Upper lobe of right lung (tissue), 1 donor: ENCODE measurements around the gene EYS. TPM values are rescaled to one million over a fixed set of nuclear protein-coding genes. Genes with fewer than 3 reads are reported as not detected.

ENCODE experiments used
- ATAC-seq: fragments of 200-7000 bp; cut with Tn5 transposase; one replicate; pipeline ENCODE4 v1.9.1; 2020; ENCODE audit warnings: mild to moderate bottlenecking, moderate library complexity
- DNase-seq: peaks from one replicate; pipeline ENCODE4 v3.0.0-alpha.2; 2020
- H3K27ac ChIP-seq: fragments of 200-600 bp; one replicate; pipeline ENCODE4 v1.8.0; 2022
- H3K27me3 ChIP-seq: fragments of 200-600 bp; one replicate; pipeline ENCODE4 v1.8.0; 2022; ENCODE audit warnings: mild to moderate bottlenecking
- H3K36me3 ChIP-seq: fragments of 200-600 bp; one replicate; pipeline ENCODE4 v1.8.0; 2022
- H3K4me1 ChIP-seq: fragments of 200-600 bp; one replicate; pipeline ENCODE4 v1.8.0; 2022
- H3K4me3 ChIP-seq: fragments of 200-600 bp; one replicate; pipeline ENCODE4 v1.8.0; 2022; ENCODE audit warnings: mild to moderate bottlenecking
- H3K9me3 ChIP-seq: fragments of 200-600 bp; one replicate; pipeline ENCODE4 v1.8.0; 2022
- intact Hi-C: fragments of 100-400 bp; cut with DNase I; formaldehyde crosslinking; loops from one replicate; pipeline ENCODE4 v1.11.0; 2022
- total RNA-seq: library from RNA; stranded (reverse); fragmentation: NEBNext Ultra II Directional; extraction: Animal tissue kit (Norgen Biotek cat#: 25700); gene quantifications from one replicate; pipeline ENCODE4 v1.2.1, GENCODE V29; 2021
- TF ChIP-seq, protein P1 (sequence below): fragments of 200-600 bp; IDR thresholded peaks from one replicate; pipeline ENCODE4 v1.8.0; 2022; ENCODE audit warnings: antibody characterized with exemption
- donor health status: DM: no; HTN: yes; CAD: no; lungs with severe emphysema.

EYS gene
- total RNA-seq, 1 donor from 2014 or later: not detected

DNA sequence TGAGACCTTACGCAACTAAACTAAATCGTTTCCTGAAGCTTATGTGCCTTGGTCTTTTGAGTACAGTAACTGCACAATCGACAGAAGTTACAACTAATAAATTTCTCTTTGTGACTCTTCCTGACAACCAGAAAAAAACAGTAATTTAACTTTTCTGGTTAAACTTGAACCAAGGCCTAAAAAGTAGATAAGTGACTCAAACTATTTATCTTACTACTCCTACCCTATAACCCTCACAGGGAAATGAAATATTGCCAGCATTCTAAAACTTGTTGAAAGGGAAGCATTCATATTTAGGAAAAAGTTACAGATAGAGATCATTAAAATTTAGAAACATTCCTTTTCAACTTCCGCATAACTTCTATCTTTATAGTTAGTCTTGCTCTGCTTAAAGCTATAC is 1034.4 kb downstream of the EYS start:
- Histone ChIP-seq H3K4me3 (no peak overlapping the region), H3K4me1 (no peaks in the 10 kb centered on the region), H3K27me3 (no peaks in the 10 kb centered on the region), H3K36me3 (no peaks in the 10 kb centered on the region), H3K27ac (no peak overlapping the region), H3K9me3 (no peaks in the 10 kb centered on the region)
- DNase-seq: no peak
- TF ChIP-seq, protein P1, sequence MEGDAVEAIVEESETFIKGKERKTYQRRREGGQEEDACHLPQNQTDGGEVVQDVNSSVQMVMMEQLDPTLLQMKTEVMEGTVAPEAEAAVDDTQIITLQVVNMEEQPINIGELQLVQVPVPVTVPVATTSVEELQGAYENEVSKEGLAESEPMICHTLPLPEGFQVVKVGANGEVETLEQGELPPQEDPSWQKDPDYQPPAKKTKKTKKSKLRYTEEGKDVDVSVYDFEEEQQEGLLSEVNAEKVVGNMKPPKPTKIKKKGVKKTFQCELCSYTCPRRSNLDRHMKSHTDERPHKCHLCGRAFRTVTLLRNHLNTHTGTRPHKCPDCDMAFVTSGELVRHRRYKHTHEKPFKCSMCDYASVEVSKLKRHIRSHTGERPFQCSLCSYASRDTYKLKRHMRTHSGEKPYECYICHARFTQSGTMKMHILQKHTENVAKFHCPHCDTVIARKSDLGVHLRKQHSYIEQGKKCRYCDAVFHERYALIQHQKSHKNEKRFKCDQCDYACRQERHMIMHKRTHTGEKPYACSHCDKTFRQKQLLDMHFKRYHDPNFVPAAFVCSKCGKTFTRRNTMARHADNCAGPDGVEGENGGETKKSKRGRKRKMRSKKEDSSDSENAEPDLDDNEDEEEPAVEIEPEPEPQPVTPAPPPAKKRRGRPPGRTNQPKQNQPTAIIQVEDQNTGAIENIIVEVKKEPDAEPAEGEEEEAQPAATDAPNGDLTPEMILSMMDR: no peak
- ATAC-seq: no peak
- intact Hi-C loops: no loop called here

DNA sequence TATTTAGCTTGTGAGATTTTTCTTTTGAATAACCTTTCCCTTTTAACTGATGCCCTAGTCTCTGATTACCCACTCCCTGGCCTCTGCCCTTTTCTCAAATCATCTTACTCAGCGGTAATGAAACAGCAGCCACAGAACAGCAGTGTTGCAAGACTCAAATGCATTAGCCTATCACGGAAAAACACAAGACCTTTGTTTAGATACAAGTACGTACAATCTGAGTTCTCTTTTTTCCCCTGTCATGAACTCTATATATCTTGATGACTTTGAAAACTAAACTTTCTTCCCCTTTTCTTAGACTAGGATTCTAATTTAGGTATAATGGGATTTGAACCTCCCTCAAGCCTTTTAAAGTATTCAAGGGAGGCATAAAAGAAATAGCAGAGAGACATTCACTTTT is 1034.9 kb downstream of the EYS start:
- DNase-seq: no peak
- Histone ChIP-seq H3K4me1 (no peaks in the 10 kb centered on the region), H3K27ac (no peak overlapping the region), H3K4me3 (no peak overlapping the region), H3K36me3 (no peaks in the 10 kb centered on the region), H3K9me3 (no peaks in the 10 kb centered on the region), H3K27me3 (no peaks in the 10 kb centered on the region)
- intact Hi-C loops: no loop called here
- TF ChIP-seq, protein P1: no peak
- ATAC-seq: peak; percentile 45

DNA sequence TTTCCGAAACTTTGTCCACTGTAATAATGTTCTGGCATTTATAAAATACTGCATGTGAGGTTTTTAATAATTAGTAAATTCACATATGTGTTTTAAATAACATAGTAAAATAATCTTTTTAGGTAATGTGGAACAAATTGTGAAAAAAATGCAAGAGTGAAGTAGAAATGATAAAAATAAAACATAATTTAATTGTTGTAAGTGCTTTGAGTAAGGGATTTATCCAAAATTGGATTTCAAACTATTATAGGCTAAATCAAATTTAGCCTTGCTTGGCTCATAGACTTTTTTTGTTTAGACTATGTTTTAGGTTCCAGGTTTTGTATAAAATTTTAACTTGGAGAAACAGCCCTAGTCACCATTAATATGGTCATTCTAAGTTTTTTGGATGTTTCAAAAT is 1041.9 kb downstream of the EYS start:
- Histone ChIP-seq H3K9me3 (no peaks in the 10 kb centered on the region), H3K36me3 (no peaks in the 10 kb centered on the region), H3K27ac (no peak overlapping the region), H3K4me1 (no peaks in the 10 kb centered on the region), H3K27me3 (no peaks in the 10 kb centered on the region), H3K4me3 (no peak overlapping the region)
- DNase-seq (no peak), ATAC-seq (no peak)
- intact Hi-C loops: no loop called here
- TF ChIP-seq, protein P1: no peak

GRCh38 chr6:64664480-64664879 is 1042.5 kb downstream of the EYS start:
- H3K27ac ChIP-seq: no peak overlapping the region
- no peaks in the 10 kb centered on the region for H3K36me3 ChIP-seq
- TF ChIP-seq, protein P1: no peak
- intact Hi-C loops: no loop called here
- no peak overlapping the region for H3K4me3 ChIP-seq
- DNase-seq (no peak), ATAC-seq (no peak)
- H3K4me1 ChIP-seq: no peaks in the 10 kb centered on the region
- H3K27me3 ChIP-seq: no peaks in the 10 kb centered on the region
- no peaks in the 10 kb centered on the region for H3K9me3 ChIP-seq

- no peaks in the 10 kb centered on the region for H3K9me3 ChIP-seq
- ATAC-seq (no peak), DNase-seq (no peak)
- H3K27me3 ChIP-seq: no peaks in the 10 kb centered on the region
- H3K4me1 ChIP-seq: no peaks in the 10 kb centered on the region
- no peak overlapping the region for H3K4me3 ChIP-seq
- H3K27ac ChIP-seq: no peak overlapping the region
- TF ChIP-seq, protein P1: no peak
- no peaks in the 10 kb centered on the region for H3K36me3 ChIP-seq
- intact Hi-C loops: no loop called here
These were observed 1063.0 kb downstream of the EYS start for GRCh38 chr6:64644024-64644423.

- Histone ChIP-seq H3K27me3 (no peaks in the 10 kb centered on the region), H3K27ac (no peak overlapping the region), H3K9me3 (no peaks in the 10 kb centered on the region), H3K4me3 (no peak overlapping the region), H3K4me1 (no peaks in the 10 kb centered on the region), H3K36me3 (no peaks in the 10 kb centered on the region)
- ATAC-seq (no peak), DNase-seq (no peak)
- TF ChIP-seq, protein P1: no peak
- intact Hi-C loops: no loop called here
These were observed 1076.1 kb downstream of the EYS start for GRCh38 chr6:64630901-64631300.
